ENCODE data around the gene RTEL1.

DNA sequence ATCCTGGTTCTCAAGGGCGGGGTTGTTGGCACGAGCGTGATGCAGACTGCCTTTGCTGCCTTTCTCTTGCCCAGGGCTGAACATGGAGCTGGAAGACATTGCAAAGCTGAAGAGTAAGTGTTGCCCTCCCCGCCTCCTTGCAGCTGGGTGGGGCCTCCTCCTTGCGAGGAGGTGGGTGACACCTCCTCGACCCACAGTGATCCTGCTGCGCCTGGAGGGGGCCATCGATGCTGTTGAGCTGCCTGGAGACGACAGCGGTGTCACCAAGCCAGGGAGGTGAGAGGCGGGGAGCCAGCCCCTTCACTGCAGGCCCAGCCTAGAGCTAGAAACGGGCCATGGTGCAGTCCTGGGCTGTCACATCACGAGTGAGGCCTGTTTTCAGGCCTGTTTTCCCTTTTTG lies 20.0 kb downstream of the RTEL1 start:
- TF ChIP-seq POLR2A (IDR thresholded peaks at IDR 0.05) (no peak), POLR2AphosphoS5 (IDR thresholded peaks at IDR 0.05) (no peak)
- TF ChIP-seq, protein P1, sequence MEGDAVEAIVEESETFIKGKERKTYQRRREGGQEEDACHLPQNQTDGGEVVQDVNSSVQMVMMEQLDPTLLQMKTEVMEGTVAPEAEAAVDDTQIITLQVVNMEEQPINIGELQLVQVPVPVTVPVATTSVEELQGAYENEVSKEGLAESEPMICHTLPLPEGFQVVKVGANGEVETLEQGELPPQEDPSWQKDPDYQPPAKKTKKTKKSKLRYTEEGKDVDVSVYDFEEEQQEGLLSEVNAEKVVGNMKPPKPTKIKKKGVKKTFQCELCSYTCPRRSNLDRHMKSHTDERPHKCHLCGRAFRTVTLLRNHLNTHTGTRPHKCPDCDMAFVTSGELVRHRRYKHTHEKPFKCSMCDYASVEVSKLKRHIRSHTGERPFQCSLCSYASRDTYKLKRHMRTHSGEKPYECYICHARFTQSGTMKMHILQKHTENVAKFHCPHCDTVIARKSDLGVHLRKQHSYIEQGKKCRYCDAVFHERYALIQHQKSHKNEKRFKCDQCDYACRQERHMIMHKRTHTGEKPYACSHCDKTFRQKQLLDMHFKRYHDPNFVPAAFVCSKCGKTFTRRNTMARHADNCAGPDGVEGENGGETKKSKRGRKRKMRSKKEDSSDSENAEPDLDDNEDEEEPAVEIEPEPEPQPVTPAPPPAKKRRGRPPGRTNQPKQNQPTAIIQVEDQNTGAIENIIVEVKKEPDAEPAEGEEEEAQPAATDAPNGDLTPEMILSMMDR (IDR thresholded peaks at IDR 0.05), result no peak
